Brain microvascular endothelial cell (primary cell): ENCODE results near the gene RARRES2.
"Not testable (repeated sequence)": the region's sequence is repeated elsewhere in the genome, so short reads cannot be mapped to it uniquely, and the experiment has no call there.

Experiments
- DNase-seq: peaks from one replicate; pipeline ENCODE4 v3.0.0-alpha.2; 2020
- H3K27ac ChIP-seq: fragments of 250-450 bp; sonication (Bioruptor Pico); 2 replicates; pipeline ENCODE4 v1.5.1; 2020; ENCODE audit warnings: mild to moderate bottlenecking, moderate library complexity
- H3K27me3 ChIP-seq: fragments of 250-450 bp; sonication (Bioruptor Pico); replicated peaks from 2 replicates; pipeline ENCODE4 v1.5.1; 2020; ENCODE audit warnings: mild to moderate bottlenecking
- H3K36me3 ChIP-seq: fragments of 250-450 bp; sonication (Bioruptor Pico); replicated peaks from 2 replicates; pipeline ENCODE4 v1.5.1; 2020; ENCODE audit warnings: mild to moderate bottlenecking
- H3K4me3 ChIP-seq: 2 replicates; pipeline ENCODE4 v1.5.1; 2011; ENCODE audit warnings: low read depth, mild to moderate bottlenecking, control low read depth, low read length, moderate library complexity
- CTCF ChIP-seq: IDR thresholded peaks from 2 replicates; pipeline ENCODE4 v1.5.1; 2011; ENCODE audit warnings: low read depth, mild to moderate bottlenecking, moderate library complexity, low read length, control low read depth, inconsistent platforms; ENCODE audit errors: missing control alignments
- in situ Hi-C: cut with HindIII; loops from 2 replicates; pipeline ENCODE4 v1.10.0; 2017; ENCODE audit warnings: low sequenced_read_pairs, low pct_ligation_motif_present

RARRES2 gene

GRCh38 chr7:150341263-150342120 lies at the start of gene RARRES2:
RARRES2 (minus strand) TSS chr7:150341629; CDS start chr7:150340609, 1,020 bp downstream.
- Histone ChIP-seq H3K36me3 (no peaks in the 10 kb centered on the region), H3K27ac (no peak within 1 kb of the TSS), H3K27me3 (peaks cover 36% of the 10 kb centered on the region), H3K4me3 (no peak within 1 kb of the TSS)
- in situ Hi-C loops: no loop called here
- DNase-seq: no peak
- TF ChIP-seq CTCF: no peak

GRCh38 chr7:150390205-150390604 lies 48.8 kb upstream of the RARRES2 start:
- in situ Hi-C loops: no loop called here
- no peak for TF ChIP-seq CTCF

GRCh38 chr7:150389532-150389816 lies 48.0 kb upstream of the RARRES2 start:
- H3K27ac ChIP-seq: no peak overlapping the region
- in situ Hi-C loops: no loop called here
- H3K4me3 ChIP-seq: no peak overlapping the region
- DNase-seq: no peak
- no peaks in the 10 kb centered on the region for H3K36me3 ChIP-seq
- no peak for TF ChIP-seq CTCF
- no peaks in the 10 kb centered on the region for H3K27me3 ChIP-seq

More at GRCh38 chr7:150390205-150390604, 48.8 kb upstream of the RARRES2 start:
- no peak overlapping the region for H3K4me3 ChIP-seq
- DNase-seq: no peak
- H3K27me3 ChIP-seq: no peaks in the 10 kb centered on the region
- no peak overlapping the region for H3K27ac ChIP-seq
- no peaks in the 10 kb centered on the region for H3K36me3 ChIP-seq

- peak; percentile 72 for TF ChIP-seq CTCF
- in situ Hi-C loops: no loop called here
- no peak for DNase-seq
These were observed 47.5 kb upstream of the RARRES2 start for GRCh38 chr7:150388709-150389531.

GRCh38 chr7:150388306-150388705 lies 46.9 kb upstream of the RARRES2 start:
- in situ Hi-C loops: no loop called here
- DNase-seq: no peak
- no peaks in the 10 kb centered on the region for H3K36me3 ChIP-seq

More at GRCh38 chr7:150388709-150389531, 47.5 kb upstream of the RARRES2 start:
- H3K36me3 ChIP-seq: no peaks in the 10 kb centered on the region
- no peak overlapping the region for H3K4me3 ChIP-seq
- H3K27me3 ChIP-seq: no peaks in the 10 kb centered on the region
- no peak overlapping the region for H3K27ac ChIP-seq

GRCh38 chr7:150385884-150386283 lies 44.5 kb upstream of the RARRES2 start:
- H3K27ac ChIP-seq, H3K4me3 ChIP-seq, DNase-seq, in situ Hi-C loops, H3K27me3 ChIP-seq, H3K36me3 ChIP-seq: not testable (repeated sequence)

More at GRCh38 chr7:150388306-150388705, 46.9 kb upstream of the RARRES2 start:
- H3K27ac ChIP-seq: no peak overlapping the region
- no peak for TF ChIP-seq CTCF
- no peaks in the 10 kb centered on the region for H3K27me3 ChIP-seq
- no peak overlapping the region for H3K4me3 ChIP-seq
